Testis (tissue), 2 donors: Measurements from ENCODE around the gene ZNF432.

Experiments used
- CTCF ChIP-seq, 3 experiments: fragments of 450-650 bp in 2 of 3; fragments of 200-600 bp in 1 of 3; sonication (generic) in 1 of 3; IDR thresholded peaks; one replicate each; pipeline ENCODE4 v1.5.1; 2016 to 2019; ENCODE audit warnings: antibody characterized with exemption in 3 of 3, mild to moderate bottlenecking in 2 of 3, moderate library complexity in 1 of 3
- POLR2A ChIP-seq: fragments of 450-650 bp; IDR thresholded peaks from one replicate; pipeline ENCODE4 v1.6.1; 2017; ENCODE audit warnings: antibody characterized with exemption, mild to moderate bottlenecking, moderate library complexity

DNA sequence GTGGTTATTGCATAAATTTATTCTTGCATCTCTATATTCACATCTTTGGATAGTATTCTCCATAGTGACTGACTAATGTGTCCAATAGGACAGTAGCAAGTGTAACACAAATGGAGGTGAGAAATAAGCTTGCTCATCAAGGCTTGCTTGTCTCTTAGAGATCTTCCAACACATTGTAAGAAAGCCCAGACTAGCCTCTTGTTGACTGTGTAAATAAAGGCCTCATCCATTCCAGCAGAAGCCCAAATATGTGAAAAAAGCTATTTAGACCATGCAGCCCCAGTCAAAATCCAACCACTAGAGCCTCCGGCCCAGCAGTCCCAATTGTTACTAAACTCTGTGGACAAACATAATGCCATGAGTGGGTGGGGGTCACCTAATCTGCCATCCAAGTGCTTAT, 38.0 kb downstream of the ZNF432 start:
- TF ChIP-seq CTCF (IDR thresholded peaks at IDR 0.05) (no peak), POLR2A (no peak)
